Measurements from ENCODE around the gene PAQR4.

PAQR4 gene

GRCh38 chr16:2980227-2981176, 11.4 kb downstream of the PAQR4 start, which contains the start of gene PKMYT1:
Gene PKMYT1, minus strand, starts transcription at chr16:2980446. Its CDS starts 789 bp downstream, at chr16:2979657.
- peak; percentile 72 for DNase-seq (ENCODE audit: low read depth)

GRCh38 chr16:2981177-2981898, 12.2 kb downstream of the PAQR4 start:
- no peak for DNase-seq (ENCODE audit: low read depth)

GRCh38 chr16:2981899-2982250, 12.7 kb downstream of the PAQR4 start:
- no peak for DNase-seq (ENCODE audit: low read depth)

- DNase-seq (ENCODE audit: low read depth): no peak
These were observed 13.3 kb downstream of the PAQR4 start for GRCh38 chr16:2982402-2982801.

- peak; percentile 65 for DNase-seq (ENCODE audit: low read depth)
These were observed 14.6 kb downstream of the PAQR4 start for GRCh38 chr16:2983706-2984136.

- no peak for DNase-seq (ENCODE audit: low read depth)
These were observed 16.3 kb downstream of the PAQR4 start for GRCh38 chr16:2985462-2985861.

GRCh38 chr16:2985893-2986355, 16.8 kb downstream of the PAQR4 start:
- DNase-seq (ENCODE audit: low read depth): no peak

GRCh38 chr16:2986623-2987188, 17.6 kb downstream of the PAQR4 start:
- no peak for DNase-seq (ENCODE audit: low read depth)

GRCh38 chr16:2987286-2987685, 18.1 kb downstream of the PAQR4 start:
- DNase-seq (ENCODE audit: low read depth): no peak

GRCh38 chr16:2987833-2988232, 18.7 kb downstream of the PAQR4 start:
- no peak for DNase-seq (ENCODE audit: low read depth)

GRCh38 chr16:2988590-2989099, 19.5 kb downstream of the PAQR4 start:
- no peak for DNase-seq (ENCODE audit: low read depth)

- no peak for DNase-seq (ENCODE audit: low read depth)
These were observed 21.7 kb downstream of the PAQR4 start for GRCh38 chr16:2990891-2991290.

GRCh38 chr16:2991566-2992261, 22.6 kb downstream of the PAQR4 start:
- no peak for DNase-seq (ENCODE audit: low read depth)

GRCh38 chr16:2992383-2993081, 23.4 kb downstream of the PAQR4 start:
- DNase-seq (ENCODE audit: low read depth): no peak

- DNase-seq (ENCODE audit: low read depth): no peak
These were observed 27.1 kb downstream of the PAQR4 start for GRCh38 chr16:2996298-2996697.

- DNase-seq (ENCODE audit: low read depth): no peak
These were observed 30.8 kb downstream of the PAQR4 start for GRCh38 chr16:2999929-3000328.

GRCh38 chr16:3000540-3000939, 31.4 kb downstream of the PAQR4 start:
- no peak for DNase-seq (ENCODE audit: low read depth)

GRCh38 chr16:3001316-3001715, 32.2 kb downstream of the PAQR4 start:
- no peak for DNase-seq (ENCODE audit: low read depth)

GRCh38 chr16:3003582-3004270, 34.6 kb downstream of the PAQR4 start:
- DNase-seq (ENCODE audit: low read depth): peak; percentile 96

- DNase-seq (ENCODE audit: low read depth): no peak
These were observed 35.2 kb downstream of the PAQR4 start for GRCh38 chr16:3004319-3004718.

Data from stromal cell of bone marrow (primary cell).